ENCODE results near the gene PLEKHA7.

The PLEKHA7 gene

GRCh38 chr11:16763746-16764145 is 250.5 kb downstream of the PLEKHA7 start:
- no peak for TF ChIP-seq CTCF (IDR thresholded peaks at IDR 0.05; ENCODE audit: low read depth, low read length)
- Histone ChIP-seq H3K4me1 (no peaks in the 10 kb centered on the region), H3K9me3 (no peaks in the 10 kb centered on the region), H3K27me3 (no peaks in the 10 kb centered on the region), H3K36me3 (no peaks in the 10 kb centered on the region), H3K4me3 (ENCODE audit: low read depth, low read length) (no peak overlapping the region)
- no peak for DNase-seq

GRCh38 chr11:16759857-16760508 is 254.2 kb downstream of the PLEKHA7 start:
- Histone ChIP-seq H3K4me3 (ENCODE audit: low read depth, low read length) (no peak overlapping the region), H3K4me1 (no peaks in the 10 kb centered on the region), H3K36me3 (no peaks in the 10 kb centered on the region), H3K9me3 (no peaks in the 10 kb centered on the region), H3K27me3 (no peaks in the 10 kb centered on the region)
- no peak for DNase-seq
- TF ChIP-seq CTCF (IDR thresholded peaks at IDR 0.05; ENCODE audit: low read depth, low read length) = no peak

- peaks cover 6% of the 10 kb centered on the region; the same call in 1 of the 2 replicates for H3K36me3 ChIP-seq
- no peak overlapping the region for H3K4me3 ChIP-seq (ENCODE audit: low read depth, low read length)
- no peak for TF ChIP-seq CTCF (IDR thresholded peaks at IDR 0.05; ENCODE audit: low read depth, low read length)
- H3K27me3 ChIP-seq = no peaks in the 10 kb centered on the region
- DNase-seq = no peak
- H3K9me3 ChIP-seq = no peaks in the 10 kb centered on the region
- H3K4me1 ChIP-seq = no peaks in the 10 kb centered on the region
Measured at GRCh38 chr11:16758382-16759024, 255.7 kb downstream of the PLEKHA7 start.

GRCh38 chr11:16750417-16750816 is 263.8 kb downstream of the PLEKHA7 start:
- no peak overlapping the region for H3K4me3 ChIP-seq (ENCODE audit: low read depth, low read length)
- H3K27me3 ChIP-seq = no peaks in the 10 kb centered on the region
- TF ChIP-seq CTCF (IDR thresholded peaks at IDR 0.05; ENCODE audit: low read depth, low read length) = no peak
- H3K4me1 ChIP-seq = no peaks in the 10 kb centered on the region
- DNase-seq = no peak
- peaks cover 9% of the 10 kb centered on the region for H3K36me3 ChIP-seq
- H3K9me3 ChIP-seq = no peaks in the 10 kb centered on the region

- H3K27me3 ChIP-seq = no peaks in the 10 kb centered on the region
- TF ChIP-seq CTCF (IDR thresholded peaks at IDR 0.05; ENCODE audit: low read depth, low read length) = no peak
- peaks cover 11% of the 10 kb centered on the region for H3K36me3 ChIP-seq
- H3K4me3 ChIP-seq (ENCODE audit: low read depth, low read length) = no peak overlapping the region
- no peak for DNase-seq
- no peaks in the 10 kb centered on the region for H3K4me1 ChIP-seq
- H3K9me3 ChIP-seq = no peaks in the 10 kb centered on the region
Measured at GRCh38 chr11:16749666-16750065, 264.5 kb downstream of the PLEKHA7 start.

- Histone ChIP-seq H3K4me1 (no peaks in the 10 kb centered on the region), H3K9me3 (no peaks in the 10 kb centered on the region), H3K4me3 (ENCODE audit: low read depth, low read length) (no peak overlapping the region), H3K27me3 (no peaks in the 10 kb centered on the region), H3K36me3 (peaks cover 11% of the 10 kb centered on the region)
- DNase-seq = no peak
- no peak for TF ChIP-seq CTCF (IDR thresholded peaks at IDR 0.05; ENCODE audit: low read depth, low read length)
Measured at GRCh38 chr11:16749092-16749491, 265.1 kb downstream of the PLEKHA7 start.

Measured in BE2C (cell line).